Activated naive CD4-positive, alpha-beta T cell treated with anti-CD3 and anti-CD28 coated beads, Interleukin-2, amount 10 ng/mL, durations not matched to agents 5 hours and 36 hours (primary cell): ENCODE results near the gene GBA3. TPM values are rescaled to one million over a fixed set of nuclear protein-coding genes. Genes with fewer than 3 reads are reported as not detected.

Source experiments
- total RNA-seq, 2 experiments: library from RNA; stranded (reverse); gene quantifications; one replicate each; pipeline ENCODE4 v1.2.3, GENCODE V29; 2021

Gene GBA3
- total RNA-seq, result not detected

DNA sequence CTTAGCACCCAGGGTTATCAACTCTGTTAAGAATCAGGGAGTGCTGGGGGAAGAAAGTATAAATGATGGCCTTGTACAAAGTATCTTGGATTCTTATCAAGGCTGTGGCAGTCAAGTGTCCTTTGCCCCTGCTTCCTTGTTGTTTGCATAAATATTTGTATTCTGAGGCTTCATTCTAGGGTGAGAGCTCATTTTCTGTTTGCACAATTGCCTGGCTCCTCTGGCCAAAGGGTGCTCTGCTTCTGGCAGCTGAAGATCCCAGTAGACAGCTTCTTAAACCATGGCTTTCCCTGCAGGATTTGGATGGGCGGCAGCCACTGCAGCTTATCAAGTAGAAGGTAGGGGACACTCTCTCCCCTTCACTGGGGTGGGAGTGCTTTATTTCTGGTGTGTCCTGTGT is at the start of gene GBA3:
TSS of gene GBA3 (plus strand) at position 202 of the 400 bp plus-strand sequence.

Other genes with a start within 250 kb of the GBA3 start
- 1 to 10 TPM; 1.7 to 2.3 TPM for gene ADGRA3, start 176.9 kb upstream of the GBA3 start, total RNA-seq